Natural killer cell (primary cell): ENCODE data around the gene ACSM6. TPM values are rescaled to one million over a fixed set of nuclear protein-coding genes. Genes with fewer than 3 reads are reported as not detected.

Experiments
- ATAC-seq, 3 donors: fragments of 150-1000 bp in 2 of 3; fragments of 200-7000 bp in 1 of 3; cut with Tn5 transposase; 1 replicate in 1 of 3; 2 replicates in 2 of 3; pipeline ENCODE4 v1.10.0; 2021; ENCODE audit warnings: mild to moderate bottlenecking in 2 of 3, moderate library complexity in 2 of 3
- DNase-seq, 2 donors: peaks; one replicate each; pipeline versions ENCODE4 v3.0.0 to v3.0.0-alpha.2; 2013 to 2021; ENCODE audit warnings: mixed read lengths in 1 of 2
- H3K27ac ChIP-seq: one replicate; pipeline ENCODE4 v1.5.1; 2013; ENCODE audit warnings: mild to moderate bottlenecking, low read length
- H3K27me3 ChIP-seq: one replicate; pipeline ENCODE4 v1.6.1; 2013; ENCODE audit warnings: low read length; ENCODE audit not compliant: control insufficient read depth, insufficient read depth
- H3K36me3 ChIP-seq: one replicate; pipeline ENCODE4 v1.6.1; 2013; ENCODE audit warnings: low read length; ENCODE audit not compliant: control insufficient read depth, insufficient read depth
- H3K4me1 ChIP-seq: one replicate; pipeline ENCODE4 v1.6.1; 2013; ENCODE audit warnings: low read length; ENCODE audit not compliant: control insufficient read depth, insufficient read depth
- H3K4me3 ChIP-seq: one replicate; pipeline ENCODE4 v1.5.1; 2013; ENCODE audit warnings: low read length
- H3K9me3 ChIP-seq: one replicate; pipeline ENCODE4 v1.6.1; 2013; ENCODE audit warnings: low read length; ENCODE audit not compliant: control insufficient read depth, insufficient read depth
- H3K27ac Mint-ChIP-seq, 2 donors: one replicate each; pipeline ENCODE4 v1.8.0; 2022; ENCODE audit warnings: mild to moderate bottlenecking in 2 of 2, mixed read lengths in 2 of 2, moderate library complexity in 1 of 2
- H3K27me3 Mint-ChIP-seq, 2 donors: one replicate each; pipeline ENCODE4 v1.8.0; 2022; ENCODE audit warnings: low read depth in 2 of 2, mixed read lengths in 2 of 2
- H3K36me3 Mint-ChIP-seq: one replicate; pipeline ENCODE4 v1.8.0; 2022; ENCODE audit warnings: mixed read lengths
- H3K4me1 Mint-ChIP-seq, 2 donors: one replicate each; pipeline ENCODE4 v1.8.0; 2022; ENCODE audit warnings: mixed read lengths in 2 of 2
- H3K4me3 Mint-ChIP-seq: one replicate; pipeline ENCODE4 v1.8.0; 2022; ENCODE audit warnings: mild to moderate bottlenecking, moderate library complexity, mixed read lengths
- H3K9me3 Mint-ChIP-seq, 2 donors: one replicate each; pipeline ENCODE4 v1.8.0; 2022; ENCODE audit warnings: mixed read lengths in 2 of 2
- WGBS: methylation state at CpG from one replicate; pipeline ENCODE4 v1.1.7; 2013; ENCODE audit warnings: missing lambda C conversion rate; ENCODE audit not compliant: insufficient coverage; 5-methylcytosine and 5-hydroxymethylcytosine counted together
- intact Hi-C: fragments of 100-400 bp; cut with micrococcal nuclease; formaldehyde crosslinking; loops from one replicate; pipeline ENCODE4 v1.14.2; 2022
- total RNA-seq, 4 donors: library from RNA; stranded (reverse); fragments of 120-200 nt in 1 of 4; gene quantifications; one replicate each; pipeline versions ENCODE4 v1.2.3 to v1.2.4, GENCODE V29; 2013 to 2022
- TF ChIP-seq, protein P1 (sequence below): fragments of 200-600 bp; IDR thresholded peaks from one replicate; pipeline ENCODE4 v1.8.0; 2022; ENCODE audit warnings: antibody characterized with exemption

The ACSM6 gene
- total RNA-seq, 3 donors from 2014 or later (not counting 1 experiment from before 2014, with no cell fraction given) = not detected

DNA sequence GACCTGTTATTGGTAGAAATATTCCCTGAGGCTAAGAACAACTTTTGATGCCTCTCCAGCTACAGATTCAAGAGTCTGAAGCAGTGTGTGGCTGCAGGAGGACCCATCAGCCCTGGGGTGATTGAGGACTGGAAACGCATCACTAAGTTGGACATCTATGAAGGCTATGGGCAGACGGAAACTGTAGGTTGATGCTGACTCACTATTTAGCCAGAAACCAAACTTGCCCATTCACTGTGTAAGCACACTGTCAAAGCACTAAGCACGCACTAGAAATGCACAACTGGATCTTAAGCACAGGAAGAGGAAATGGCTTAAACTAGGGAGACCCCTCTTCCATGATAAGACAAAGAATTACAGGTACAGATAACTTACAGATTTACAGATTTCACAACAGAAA is 20.8 kb downstream of the ACSM6 start:
- H3K4me1 Mint-ChIP-seq = no peaks in the 10 kb centered on the region
- Histone ChIP-seq H3K4me1 (no peaks in the 10 kb centered on the region), H3K4me3 (no peak overlapping the region), H3K36me3 (no peaks in the 10 kb centered on the region), H3K27ac (no peak overlapping the region), H3K27me3 (no peaks in the 10 kb centered on the region), H3K9me3 (no peaks in the 10 kb centered on the region)
- no peak for ATAC-seq
- intact Hi-C loops = no loop called here
- TF ChIP-seq, protein P1, sequence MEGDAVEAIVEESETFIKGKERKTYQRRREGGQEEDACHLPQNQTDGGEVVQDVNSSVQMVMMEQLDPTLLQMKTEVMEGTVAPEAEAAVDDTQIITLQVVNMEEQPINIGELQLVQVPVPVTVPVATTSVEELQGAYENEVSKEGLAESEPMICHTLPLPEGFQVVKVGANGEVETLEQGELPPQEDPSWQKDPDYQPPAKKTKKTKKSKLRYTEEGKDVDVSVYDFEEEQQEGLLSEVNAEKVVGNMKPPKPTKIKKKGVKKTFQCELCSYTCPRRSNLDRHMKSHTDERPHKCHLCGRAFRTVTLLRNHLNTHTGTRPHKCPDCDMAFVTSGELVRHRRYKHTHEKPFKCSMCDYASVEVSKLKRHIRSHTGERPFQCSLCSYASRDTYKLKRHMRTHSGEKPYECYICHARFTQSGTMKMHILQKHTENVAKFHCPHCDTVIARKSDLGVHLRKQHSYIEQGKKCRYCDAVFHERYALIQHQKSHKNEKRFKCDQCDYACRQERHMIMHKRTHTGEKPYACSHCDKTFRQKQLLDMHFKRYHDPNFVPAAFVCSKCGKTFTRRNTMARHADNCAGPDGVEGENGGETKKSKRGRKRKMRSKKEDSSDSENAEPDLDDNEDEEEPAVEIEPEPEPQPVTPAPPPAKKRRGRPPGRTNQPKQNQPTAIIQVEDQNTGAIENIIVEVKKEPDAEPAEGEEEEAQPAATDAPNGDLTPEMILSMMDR = no peak
- no peaks in the 10 kb centered on the region for H3K9me3 Mint-ChIP-seq
- H3K36me3 Mint-ChIP-seq = no peaks in the 10 kb centered on the region
- no peak overlapping the region for H3K27ac Mint-ChIP-seq
- peaks cover 7 to 8% of the 10 kb centered on the region in 2 donors for H3K27me3 Mint-ChIP-seq
- WGBS = 50% methylated on average over 3 of the region's 3 CpGs
- DNase-seq = no peak
- H3K4me3 Mint-ChIP-seq = no peak overlapping the region

DNA sequence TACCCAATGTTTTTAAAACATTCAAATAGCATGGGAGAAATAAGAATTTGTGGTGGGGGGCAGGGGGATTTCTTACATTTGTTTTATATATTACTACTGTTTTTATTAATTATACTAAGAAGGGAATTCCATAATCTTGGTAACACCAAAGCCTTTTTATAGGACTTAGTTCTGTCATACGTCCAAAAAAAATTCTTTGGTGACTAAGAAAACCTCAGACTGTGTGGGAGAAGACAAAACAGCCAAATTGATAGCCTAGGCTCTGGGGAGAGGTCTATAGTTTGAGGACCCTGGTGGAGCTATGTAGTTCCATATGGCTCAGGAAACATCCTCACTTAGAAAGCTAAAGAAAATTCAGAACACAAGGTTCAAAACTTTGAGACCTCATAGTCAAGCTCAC is 23.4 kb downstream of the ACSM6 start:
- no peak for DNase-seq
- Mint-ChIP-seq H3K4me1 (no peaks in the 10 kb centered on the region), H3K9me3 (no peaks in the 10 kb centered on the region), H3K36me3 (no peaks in the 10 kb centered on the region), H3K27ac (no peak overlapping the region), H3K27me3 (peaks cover 7 to 8% of the 10 kb centered on the region in 2 donors), H3K4me3 (no peak overlapping the region)
- ATAC-seq = no peak
- Histone ChIP-seq H3K27ac (no peak overlapping the region), H3K27me3 (no peaks in the 10 kb centered on the region), H3K4me1 (no peaks in the 10 kb centered on the region), H3K4me3 (no peak overlapping the region), H3K36me3 (no peaks in the 10 kb centered on the region), H3K9me3 (no peaks in the 10 kb centered on the region)
- TF ChIP-seq, protein P1 = no peak
- intact Hi-C loops = no loop called here
- 83% methylated on average over 1 of the region's 1 CpG for WGBS

DNA sequence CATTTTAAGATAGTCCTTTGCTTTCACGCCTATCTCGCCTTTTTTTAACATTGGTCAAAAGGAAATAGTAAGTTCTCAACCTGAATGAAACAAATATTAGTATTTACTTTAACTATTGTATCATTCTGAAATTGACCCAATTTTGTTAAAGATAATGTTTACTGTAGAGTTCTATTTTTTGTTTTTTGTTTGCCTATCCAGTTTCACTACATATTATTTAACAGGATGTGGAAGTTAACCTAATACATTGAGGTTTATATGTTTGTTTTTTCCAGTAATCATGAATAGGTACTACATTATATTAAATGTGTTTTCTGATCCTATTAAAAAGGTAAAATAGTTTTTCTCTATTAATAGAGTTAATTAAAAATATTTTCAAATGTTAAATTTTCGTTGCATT is 26.5 kb downstream of the ACSM6 start:
- Mint-ChIP-seq H3K9me3 (no peaks in the 10 kb centered on the region), H3K4me1 (no peaks in the 10 kb centered on the region), H3K27me3 (no peaks in the 10 kb centered on the region), H3K36me3 (no peaks in the 10 kb centered on the region), H3K4me3 (no peak overlapping the region), H3K27ac (no peak overlapping the region)
- TF ChIP-seq, protein P1 = no peak
- Histone ChIP-seq H3K36me3 (no peaks in the 10 kb centered on the region), H3K27ac (no peak overlapping the region), H3K27me3 (no peaks in the 10 kb centered on the region), H3K4me3 (no peak overlapping the region), H3K4me1 (no peaks in the 10 kb centered on the region), H3K9me3 (no peaks in the 10 kb centered on the region)
- DNase-seq (no peak), ATAC-seq (no peak)
- intact Hi-C loops = no loop called here
- WGBS = no CpG with 5 or more reads among the region's 3 CpGs

GRCh38 chr10:95221124-95221523 is 27.1 kb downstream of the ACSM6 start:
- no peaks in the 10 kb centered on the region for H3K27me3 ChIP-seq
- ATAC-seq = no peak
- H3K9me3 ChIP-seq = no peaks in the 10 kb centered on the region
- no peaks in the 10 kb centered on the region for H3K36me3 Mint-ChIP-seq
- no peaks in the 10 kb centered on the region for H3K4me1 ChIP-seq
- no peak overlapping the region for H3K27ac ChIP-seq
- TF ChIP-seq, protein P1 = no peak
- whole genome bisulfite sequencing = 87% methylated on average over 5 of the region's 5 CpGs
- no peak for DNase-seq
- intact Hi-C loops = no loop called here
- no peak overlapping the region for H3K4me3 Mint-ChIP-seq
- H3K27me3 Mint-ChIP-seq = no peaks in the 10 kb centered on the region
- no peaks in the 10 kb centered on the region for H3K36me3 ChIP-seq
- H3K9me3 Mint-ChIP-seq = no peaks in the 10 kb centered on the region
- H3K4me3 ChIP-seq = no peak overlapping the region
- no peaks in the 10 kb centered on the region for H3K4me1 Mint-ChIP-seq
- H3K27ac Mint-ChIP-seq = no peak overlapping the region
